HepG2 (cell line): ENCODE measurements around the gene C11orf68. TPM values are rescaled to one million over a fixed set of nuclear protein-coding genes. Genes with fewer than 3 reads are reported as not detected.
A peak's percentile ranks its signal among the peaks of the same experiment; 100 is the strongest.

ENCODE experiments used
- ATF6 ChIP-seq: sonication (generic); formaldehyde crosslinking; conservative IDR thresholded peaks from 2 replicates; pipeline ENCODE4 v1.4.0; 2020; ENCODE audit warnings: missing genetic modification reagents
- CHD4 ChIP-seq: fragments of 200-600 bp; sonication (generic); IDR thresholded peaks from 2 replicates; pipeline ENCODE4 v1.7.0; 2017; ENCODE audit warnings: mild to moderate bottlenecking, low read length, borderline replicate concordance
- GABPA ChIP-seq, 2 experiments: IDR thresholded peaks; 2 replicates each; pipeline ENCODE4 v1.6.1; 2011 to 2016; ENCODE audit warnings: low read depth in 2 of 2, low read length in 1 of 2, missing biosample characterization in 1 of 2, missing genetic modification characterization in 1 of 2
- KDM6A ChIP-seq: IDR thresholded peaks from 2 replicates; pipeline ENCODE4 v1.6.1; 2016; ENCODE audit warnings: low read depth
- KLF15 ChIP-seq: sonication (generic); formaldehyde crosslinking; IDR thresholded peaks from 2 replicates; pipeline ENCODE4 v1.8.1; 2023; ENCODE audit warnings: borderline replicate concordance, mild to moderate bottlenecking, inconsistent platforms, missing genetic modification reagents, mixed read lengths
- KLF16 ChIP-seq, 2 experiments: sonication (generic) in 1 of 2; formaldehyde crosslinking in 1 of 2; IDR thresholded peaks; 2 replicates each; pipeline versions ENCODE4 v1.6.1 to v1.8.0; 2016 to 2023; ENCODE audit warnings: missing genetic modification reagents in 2 of 2, missing compliant biosample characterization in 1 of 2
- KLF6 ChIP-seq: IDR thresholded peaks from 2 replicates; pipeline ENCODE4 v1.8.0; 2016; ENCODE audit warnings: missing biosample characterization, missing genetic modification reagents
- NR0B2 ChIP-seq: sonication (generic); formaldehyde crosslinking; IDR thresholded peaks from 2 replicates; pipeline ENCODE4 v1.4.0; 2020; ENCODE audit warnings: mild to moderate bottlenecking, missing genetic modification reagents
- PHF5A ChIP-seq: IDR thresholded peaks from one replicate; pipeline ENCODE4 v1.6.1; 2018; ENCODE audit warnings: low read depth, missing genetic modification reagents; ENCODE audit not compliant: unreplicated experiment
- RORA ChIP-seq: sonication (generic); formaldehyde crosslinking; IDR thresholded peaks from 2 replicates; pipeline ENCODE4 v1.5.0; 2020; ENCODE audit warnings: mild to moderate bottlenecking, missing genetic modification reagents, moderate library complexity
- SNRNP70 ChIP-seq: fragments of 200-400 bp; formaldehyde crosslinking; IDR thresholded peaks from 2 replicates; pipeline ENCODE4 v1.6.1; 2017; ENCODE audit warnings: mild to moderate bottlenecking, low read depth, low read length, moderate library complexity
- SOX6 ChIP-seq, 2 experiments: fragments of 450-650 bp in 1 of 2; sonication (generic) in 1 of 2; formaldehyde crosslinking in 1 of 2; IDR thresholded peaks; 2 replicates each; pipeline versions ENCODE4 v1.4.0 to v1.6.1; 2017 to 2020; ENCODE audit warnings: antibody characterized with exemption in 1 of 2, mild to moderate bottlenecking in 1 of 2, missing genetic modification reagents in 1 of 2
- THAP7 ChIP-seq: sonication (generic); formaldehyde crosslinking; IDR thresholded peaks from 2 replicates; pipeline ENCODE4 v1.8.1; 2023; ENCODE audit warnings: mild to moderate bottlenecking, missing genetic modification reagents
- TRIM24 ChIP-seq: sonication (generic); formaldehyde crosslinking; IDR thresholded peaks from 2 replicates; pipeline ENCODE4 v1.8.0; 2022; ENCODE audit warnings: mild to moderate bottlenecking, missing genetic modification reagents
- ZBTB20 ChIP-seq: sonication (generic); formaldehyde crosslinking; IDR thresholded peaks from 2 replicates; pipeline ENCODE4 v1.8.1; 2023; ENCODE audit warnings: missing genetic modification reagents, low read depth, mild to moderate bottlenecking, borderline replicate concordance
- ZBTB49 ChIP-seq: sonication (generic); formaldehyde crosslinking; IDR thresholded peaks from 2 replicates; pipeline ENCODE4 v1.4.0; 2020; ENCODE audit warnings: missing genetic modification reagents, borderline replicate concordance
- ZNF121 ChIP-seq: sonication (generic); formaldehyde crosslinking; IDR thresholded peaks from 2 replicates; pipeline ENCODE4 v1.5.0; 2020; ENCODE audit warnings: mild to moderate bottlenecking, missing genetic modification reagents
- ZNF251 ChIP-seq: sonication (generic); formaldehyde crosslinking; IDR thresholded peaks from 2 replicates; pipeline ENCODE4 v1.9.0; 2021; ENCODE audit warnings: mild to moderate bottlenecking, missing genetic modification reagents
- ZNF432 ChIP-seq: sonication (generic); formaldehyde crosslinking; IDR thresholded peaks from 2 replicates; pipeline ENCODE4 v1.5.0; 2020; ENCODE audit warnings: missing genetic modification reagents, mild to moderate bottlenecking, borderline replicate concordance
- ZNF644 ChIP-seq: IDR thresholded peaks from 2 replicates; pipeline ENCODE4 v1.6.1; 2016; ENCODE audit warnings: low read depth
- ZNF672 ChIP-seq: sonication (generic); formaldehyde crosslinking; IDR thresholded peaks from 2 replicates; pipeline ENCODE4 v1.8.1; 2022; ENCODE audit warnings: missing genetic modification reagents
- ZNF780A ChIP-seq: sonication (generic); formaldehyde crosslinking; IDR thresholded peaks from 2 replicates; pipeline ENCODE4 v1.8.0; 2022; ENCODE audit warnings: mild to moderate bottlenecking, missing genetic modification reagents, moderate library complexity
- ZNF781 ChIP-seq: sonication (generic); formaldehyde crosslinking; IDR thresholded peaks from 2 replicates; pipeline ENCODE4 v1.5.1; 2020; ENCODE audit warnings: borderline replicate concordance, mild to moderate bottlenecking, missing genetic modification reagents; ENCODE audit errors: not compliant biosample characterization
- polyA plus RNA-seq, 8 experiments: library from polyadenylated mRNA; depleted of rRNA in 3 of 8; stranded (reverse) in 7 of 8; unstranded in 1 of 8; fragments of >200 nt; fragmentation: Illumina TruSeq in 4 of 8; extraction: Trizol in 4 of 8; gene quantifications; 2 replicates each; pipeline versions ENCODE4 v1.2.1 to v1.2.3, GENCODE V29; 2011 to 2016; ENCODE audit warnings: low read depth in 4 of 8, missing spikeins in 1 of 8, mixed read lengths in 1 of 8; ENCODE audit not compliant: insufficient read depth in 1 of 8
- total RNA-seq, 5 experiments: library from RNA; depleted of rRNA; stranded (reverse); fragments of >200 nt; fragmentation: Illumina TruSeq; extraction: Trizol; gene quantifications; 2 replicates each; pipeline ENCODE4 v1.2.3, GENCODE V29; 2016; ENCODE audit warnings: low read depth in 1 of 5

The C11orf68 gene
- total and polyA plus RNA-seq, 2 of the 13 experiments (the other 11 are each of a cell fraction or from before 2014, with no cell fraction given): 8.4 to 28.3 TPM

GRCh38 chr11:65918211-65919140, at the start of gene C11orf68 (continued):
- TF ChIP-seq ATF6 (CRISPR knock-in tag) (no peak; the same call in 1 of the 2 replicates), RORA (no peak), ZNF251 (CRISPR knock-in tag) (no peak), THAP7 (CRISPR knock-in tag) (no peak), KDM6A (no peak), SNRNP70 (no peak), ZNF780A (CRISPR knock-in tag) (no peak), PHF5A (CRISPR knock-in tag) (no peak), CHD4 (no peak), ZNF432 (CRISPR knock-in tag) (no peak), ZBTB20 (no peak), ZBTB49 (CRISPR knock-in tag) (no peak), ZNF672 (CRISPR knock-in tag) (no peak), KLF16 (CRISPR knock-in tag; IDR thresholded peaks at IDR 0.05) (0 out of 4 replicates have a peak, but pooled peaks of 1 of the 2 experiments have one; percentile 5), KLF6 (CRISPR knock-in tag) (no peak), NR0B2 (CRISPR knock-in tag) (no peak), TRIM24 (CRISPR knock-in tag) (no peak), KLF15 (CRISPR knock-in tag) (no peak), ZNF781 (CRISPR knock-in tag) (no peak), ZNF644 (CRISPR knock-in tag) (no peak), GABPA (IDR thresholded peaks at IDR 0.05; ENCODE audit: low read depth, low read length) (no peak), GABPA (CRISPR knock-in tag; IDR thresholded peaks at IDR 0.05; ENCODE audit: low read depth) (no peak), ZNF121 (CRISPR knock-in tag) (no peak), SOX6 (IDR thresholded peaks at IDR 0.05) (no peak), SOX6 (CRISPR knock-in tag; IDR thresholded peaks at IDR 0.05) (no peak)
